Measurements from ENCODE around the gene JARID2.

JARID2 gene

DNA sequence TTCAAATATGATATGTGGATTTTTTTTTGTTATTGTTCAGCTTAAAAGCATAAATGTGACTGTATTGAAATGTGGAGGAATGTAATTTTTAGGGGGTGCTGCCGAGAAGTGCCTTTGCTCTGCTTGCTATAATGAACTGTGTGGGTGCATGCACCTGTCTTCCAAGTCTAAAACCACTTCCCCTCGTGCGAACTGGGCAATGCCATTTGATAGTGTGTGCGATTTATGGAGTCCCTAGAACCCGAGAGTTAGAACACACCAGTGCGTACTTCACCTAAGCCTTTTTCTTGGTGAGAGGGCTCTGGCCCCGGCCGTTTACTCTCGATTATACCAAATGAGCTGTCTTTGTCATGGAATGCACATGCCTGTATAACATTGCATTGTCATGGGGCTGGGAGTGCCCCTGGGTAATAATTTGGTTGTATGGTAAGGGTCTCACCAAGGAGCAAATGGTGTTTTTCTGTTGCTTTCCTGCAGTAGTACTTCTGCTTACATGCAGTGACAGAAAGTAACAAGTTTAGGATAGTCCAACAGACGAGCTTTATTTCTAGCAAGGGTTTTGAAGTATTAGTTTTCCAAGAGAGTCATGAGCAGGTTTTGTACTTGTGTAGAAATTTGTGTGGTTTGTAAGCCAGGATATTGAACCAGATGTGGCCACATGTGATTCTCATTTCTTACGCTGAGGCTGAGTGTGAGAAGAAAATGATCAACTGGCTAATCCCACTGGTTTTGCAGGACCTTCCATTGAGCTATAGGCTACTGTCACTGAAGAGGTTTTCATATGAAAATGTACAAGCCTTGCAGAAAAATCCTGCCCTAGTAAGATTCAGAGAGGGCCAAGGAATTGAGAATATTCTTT is 244.6 kb downstream of the JARID2 start:
- peak overlapping the region in 2 of 21 experiments; percentile 11 to 36 for H3K27ac ChIP-seq
- no peak overlapping the region for H3K4me3 ChIP-seq

DNA sequence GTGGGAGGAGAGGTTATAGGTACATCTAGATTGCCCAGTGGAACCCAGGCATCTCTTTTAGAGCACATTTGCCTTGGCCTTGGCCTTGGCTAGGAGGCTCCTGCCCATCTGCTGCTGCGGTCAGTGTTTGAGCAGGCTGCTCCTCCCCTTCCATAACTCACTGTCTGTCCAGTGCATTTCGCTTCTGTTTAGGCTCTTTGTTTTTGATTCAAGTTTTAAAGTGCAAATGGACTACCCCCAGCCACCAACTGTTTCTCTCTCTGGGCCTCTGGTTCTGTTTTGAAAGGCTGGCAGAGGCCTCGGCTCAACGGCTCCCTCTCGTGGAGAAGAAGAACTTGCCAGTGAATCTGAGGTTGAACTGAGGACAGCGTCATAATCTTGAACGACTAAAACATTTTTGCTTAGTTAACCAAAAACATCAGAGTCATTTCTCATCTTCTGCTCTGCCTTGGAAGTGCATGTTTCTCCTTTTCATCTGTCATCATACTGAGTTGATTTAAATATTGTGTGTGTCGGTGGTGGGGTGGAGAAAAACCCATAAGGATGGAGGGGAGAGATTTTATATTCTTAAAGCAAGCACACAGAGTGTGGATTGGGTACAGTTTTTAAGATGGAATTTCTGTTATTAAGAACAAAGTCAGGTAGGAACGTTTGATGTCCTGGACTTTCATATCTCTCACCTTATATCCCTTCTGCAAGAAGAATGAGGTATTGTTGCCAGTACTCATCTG is 245.6 kb downstream of the JARID2 start:
- peak overlapping the region in 2 of 21 experiments; percentile 11 to 36 for H3K27ac ChIP-seq

GRCh38 chr6:15491986-15492269 is 246.1 kb downstream of the JARID2 start:
- Histone ChIP-seq H3K4me3 (no peak overlapping the region), H3K27ac (no peak overlapping the region)

More for the DNA sequence above, 245.6 kb downstream of the JARID2 start:
- H3K4me3 ChIP-seq: no peak overlapping the region

DNA sequence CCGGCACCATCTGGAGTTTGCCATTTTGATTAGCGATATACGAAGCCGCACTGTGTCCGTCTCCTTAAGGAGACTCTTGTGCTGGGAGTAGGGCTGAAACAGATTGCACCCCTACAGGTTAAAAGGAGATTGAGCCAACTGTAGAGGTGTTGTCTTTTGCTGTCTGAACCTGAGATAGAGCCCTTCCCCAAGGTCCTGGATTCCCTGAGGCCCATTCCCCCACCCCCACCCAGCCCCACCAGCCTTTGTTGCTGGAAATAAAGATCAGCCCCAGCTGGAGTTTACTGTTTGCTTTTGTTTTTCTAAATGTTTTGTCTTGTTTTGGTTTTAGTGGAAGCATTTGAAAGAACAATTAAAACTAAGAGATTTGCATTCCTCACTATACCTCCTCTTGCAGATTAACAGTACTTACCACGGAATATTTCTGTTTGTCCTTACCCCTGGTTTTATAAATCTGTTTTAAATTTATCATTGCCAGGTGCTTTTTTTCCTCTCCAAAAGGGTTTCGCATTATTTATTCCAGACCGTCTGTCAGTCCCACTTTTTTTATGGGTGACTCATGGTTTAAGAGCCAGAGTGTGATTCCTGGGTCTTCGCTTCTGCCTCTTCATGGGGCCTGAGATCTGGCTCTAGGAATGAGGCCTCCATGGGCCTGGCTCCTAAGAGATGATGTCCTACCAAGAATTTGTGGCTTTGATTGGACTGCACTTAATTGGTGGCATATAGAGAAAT is 247.7 kb downstream of the JARID2 start:
- Histone ChIP-seq H3K4me3 (no peak overlapping the region), H3K27ac (no peak overlapping the region)

GRCh38 chr6:15495375-15495901 is 249.6 kb downstream of the JARID2 start:
- no peak overlapping the region for H3K27ac ChIP-seq

GRCh38 chr6:15496345-15497131 is 250.7 kb downstream of the JARID2 start:
- no peak overlapping the region for H3K27ac ChIP-seq
- no peak overlapping the region for H3K4me3 ChIP-seq

More at GRCh38 chr6:15495375-15495901, 249.6 kb downstream of the JARID2 start:
- no peak overlapping the region for H3K4me3 ChIP-seq

- Histone ChIP-seq H3K4me3 (no peak overlapping the region), H3K27ac (no peak overlapping the region)
Observed at GRCh38 chr6:15498640-15499039, 252.8 kb downstream of the JARID2 start.

- H3K27ac ChIP-seq: no peak overlapping the region
Observed at GRCh38 chr6:15499125-15499524, 253.3 kb downstream of the JARID2 start.

GRCh38 chr6:15499591-15499990 is 253.7 kb downstream of the JARID2 start:
- H3K27ac ChIP-seq: no peak overlapping the region
- H3K4me3 ChIP-seq: no peak overlapping the region

More at GRCh38 chr6:15499125-15499524, 253.3 kb downstream of the JARID2 start:
- H3K4me3 ChIP-seq: no peak overlapping the region

DNA sequence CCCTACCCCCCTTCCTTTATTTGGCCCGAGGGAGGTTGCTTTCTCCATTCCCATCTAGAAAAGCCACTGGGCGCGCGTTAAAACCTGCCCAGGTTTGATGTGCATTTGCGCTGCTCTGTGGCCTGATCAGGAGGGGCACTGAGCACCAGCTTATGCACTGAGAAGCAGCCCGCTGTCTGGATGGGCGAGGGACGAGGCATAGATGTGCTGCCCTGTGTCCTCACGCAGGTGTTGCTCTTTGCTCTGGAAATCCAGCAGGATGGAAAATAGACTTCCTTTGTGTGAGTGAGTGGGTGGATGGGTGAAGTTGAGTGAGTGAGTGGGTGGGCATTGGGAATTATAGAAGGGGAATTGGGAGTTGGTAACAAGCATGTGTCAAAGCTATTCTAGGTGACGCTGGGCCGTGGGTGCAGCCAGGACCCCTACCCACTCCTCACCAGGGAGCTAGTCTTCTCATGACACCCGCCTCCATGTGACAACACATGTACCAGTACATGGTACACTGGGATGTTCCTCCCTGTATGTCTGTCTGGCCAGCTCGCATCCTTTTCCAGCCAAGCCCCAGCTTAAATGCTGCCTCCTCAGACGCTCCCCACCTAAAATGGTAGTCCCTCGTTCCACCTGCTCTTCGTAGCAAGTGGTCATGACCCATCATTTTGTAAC is 254.3 kb downstream of the JARID2 start:
- Histone ChIP-seq H3K27ac (no peak overlapping the region), H3K4me3 (no peak overlapping the region)

- Histone ChIP-seq H3K27ac (no peak overlapping the region), H3K4me3 (no peak overlapping the region)
Observed at GRCh38 chr6:15500901-15501825, 255.3 kb downstream of the JARID2 start.

- Histone ChIP-seq H3K4me3 (no peak overlapping the region), H3K27ac (peak overlapping the region in 4 of 21 experiments; percentile 11 to 61 (median 24))
Observed at GRCh38 chr6:15501826-15502445, 256.1 kb downstream of the JARID2 start.

- peak overlapping the region in 4 of 21 experiments; percentile 11 to 61 (median 32) for H3K27ac ChIP-seq
Observed at GRCh38 chr6:15502446-15503345, 256.8 kb downstream of the JARID2 start.

DNA sequence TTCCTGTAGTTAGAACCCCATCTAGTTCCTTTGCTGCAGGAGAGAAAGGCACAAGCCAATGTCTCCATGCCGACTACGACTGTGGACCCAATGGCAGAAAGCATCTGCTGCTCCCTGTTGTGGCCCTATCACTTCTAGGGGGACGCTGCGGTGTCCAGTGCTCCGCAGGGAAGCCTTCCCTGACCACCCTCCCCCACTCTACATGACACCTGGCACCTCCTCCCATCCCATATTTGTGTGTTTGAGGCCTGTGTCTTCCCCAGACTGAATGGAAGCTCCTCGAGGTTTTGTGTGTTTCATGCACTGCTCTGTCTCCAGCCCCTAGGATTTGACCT is 257.4 kb downstream of the JARID2 start:
- H3K27ac ChIP-seq: peak overlapping the region in 1 of 21 experiments; percentile 49

More at GRCh38 chr6:15502446-15503345, 256.8 kb downstream of the JARID2 start:
- H3K4me3 ChIP-seq: no peak overlapping the region

DNA sequence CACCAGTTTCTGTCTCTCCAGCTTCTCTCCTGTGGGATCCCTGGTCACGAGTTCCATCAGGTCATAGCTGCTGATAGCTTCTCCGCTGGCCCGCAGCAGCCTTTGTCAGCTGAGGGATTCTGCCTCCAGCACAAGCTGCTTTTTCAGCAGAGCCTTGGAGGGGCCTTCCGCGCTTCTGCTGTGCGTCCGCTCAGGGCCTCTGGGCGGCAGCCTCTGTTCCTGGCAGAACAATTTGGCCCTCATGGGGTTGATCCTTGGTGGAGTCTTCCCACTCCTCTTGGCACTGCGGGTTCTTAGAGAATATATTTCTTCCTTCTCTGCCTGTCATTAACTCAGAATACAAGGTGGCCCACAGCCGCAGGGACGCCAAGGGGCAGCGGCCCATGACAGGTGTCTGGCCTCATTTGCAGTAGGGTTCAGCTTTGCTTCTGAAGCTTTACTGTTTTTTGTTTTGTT is 258.2 kb downstream of the JARID2 start:
- H3K27ac ChIP-seq: peak overlapping the region in 11 of 21 experiments; percentile 5 to 77 (median 45)
- peak overlapping the region in 1 of 7 experiments; percentile 19 for H3K4me3 ChIP-seq

More for the DNA sequence above, 257.4 kb downstream of the JARID2 start:
- H3K4me3 ChIP-seq: no peak overlapping the region

Data from skin epidermis (tissue), 12 donors.